HG03025 (cell line): ENCODE measurements around the gene EXOC6.
"Not testable (repeated sequence)": the region's sequence is repeated elsewhere in the genome, so short reads cannot be mapped to it uniquely, and the experiment has no call there.

Experiments
- ATAC-seq: cut with Tn5 transposase; IDR thresholded peaks from one replicate; pipeline ENCODE4 v1.9.1; 2021; ENCODE audit warnings: mild to moderate bottlenecking, moderate library complexity; ENCODE audit not compliant: unreplicated experiment, low FRiP score

Gene EXOC6

DNA sequence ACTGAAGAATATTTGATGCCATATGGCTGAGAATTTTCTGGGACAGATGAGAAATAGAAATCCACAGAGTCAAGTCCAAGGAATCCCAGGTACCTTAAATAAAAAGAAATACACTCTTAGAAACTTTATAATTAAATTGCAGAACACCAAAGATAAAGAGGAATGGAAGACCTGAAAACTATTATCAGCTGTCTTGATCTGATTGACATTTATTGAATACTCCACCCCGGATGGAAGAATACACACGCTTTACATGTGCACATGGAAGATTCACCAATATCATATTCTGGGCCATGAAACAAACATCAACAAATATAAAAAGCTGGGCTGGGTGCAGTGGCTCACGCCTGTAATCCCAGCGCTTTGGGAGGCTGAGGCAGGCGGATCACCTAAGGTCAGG is 81.6 kb downstream of the EXOC6 start:
- no peak for ATAC-seq

DNA sequence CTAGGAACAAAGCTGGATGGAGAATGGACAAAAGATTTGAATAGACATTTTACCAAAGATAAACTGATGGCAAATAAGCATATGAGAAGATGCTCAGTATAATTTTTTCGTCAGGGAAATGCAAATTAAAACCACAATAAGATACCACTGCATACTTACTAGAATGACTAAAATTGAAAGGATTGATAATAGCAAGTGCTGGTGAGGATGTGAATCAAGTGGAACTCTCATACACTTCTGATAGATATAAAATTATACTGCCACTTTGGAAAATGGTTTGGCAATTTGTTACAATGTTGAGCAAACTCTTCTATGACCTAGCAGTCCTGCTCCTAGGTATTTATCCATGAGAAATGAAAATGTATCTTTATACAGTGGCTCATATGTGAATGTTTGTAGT is 83.3 kb downstream of the EXOC6 start:
- no peak for ATAC-seq

DNA sequence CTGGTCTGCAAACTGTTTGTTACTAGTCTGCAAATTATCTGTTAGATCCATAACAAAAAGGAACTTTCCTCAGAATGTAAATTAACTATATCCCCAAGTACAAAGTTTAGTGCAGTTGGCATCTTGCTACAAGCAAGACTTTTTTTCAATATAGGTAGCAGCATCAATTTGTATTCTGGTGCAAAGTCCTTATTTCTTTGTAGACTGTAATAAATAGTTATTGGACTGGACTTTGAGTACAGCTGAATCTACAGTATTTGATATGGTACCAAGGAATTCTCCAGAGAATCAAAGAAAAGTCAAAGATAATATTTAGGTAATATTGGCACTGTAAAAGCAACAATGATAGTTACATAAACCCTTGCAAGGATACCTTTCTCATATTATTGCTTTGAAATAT is 89.6 kb downstream of the EXOC6 start:
- ATAC-seq = no peak

DNA sequence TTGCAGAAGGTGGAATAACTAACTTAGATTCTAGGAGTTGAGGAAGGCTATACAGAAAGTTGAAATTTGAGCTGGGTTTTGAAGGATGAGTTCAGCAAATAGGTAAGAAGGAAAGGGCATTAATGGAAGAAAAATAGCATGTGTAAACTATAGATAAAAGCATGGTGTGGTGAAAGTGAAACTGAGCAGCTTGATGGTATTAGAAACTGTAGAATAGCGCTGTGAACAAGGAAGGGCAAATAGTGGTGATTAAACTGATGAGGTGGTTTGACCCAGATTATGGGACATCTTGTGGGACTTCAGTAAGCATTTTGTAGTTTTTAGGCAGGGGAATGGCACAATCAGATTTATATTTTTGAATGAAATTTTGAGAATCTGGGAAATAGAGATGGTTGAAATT is 90.5 kb downstream of the EXOC6 start:
- ATAC-seq = no peak

DNA sequence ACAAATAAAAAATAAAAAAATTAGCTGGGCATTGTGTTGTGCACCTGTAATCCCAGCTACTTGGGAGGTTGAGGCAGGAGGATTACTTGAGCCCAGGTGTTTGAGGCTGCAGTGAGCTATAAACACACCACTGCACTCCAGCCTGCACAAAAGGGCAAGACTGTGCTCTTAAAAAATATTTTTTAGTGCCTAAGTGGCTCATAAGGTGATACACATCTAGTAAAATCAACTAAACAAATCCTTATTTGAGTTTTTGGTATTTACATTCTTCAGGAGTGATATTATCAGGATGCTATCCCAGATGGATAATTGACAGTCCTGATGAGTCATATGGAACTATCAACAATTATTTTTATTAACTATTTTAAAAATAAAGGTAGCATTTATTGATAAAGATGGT is 93.9 kb downstream of the EXOC6 start:
- no peak for ATAC-seq

DNA sequence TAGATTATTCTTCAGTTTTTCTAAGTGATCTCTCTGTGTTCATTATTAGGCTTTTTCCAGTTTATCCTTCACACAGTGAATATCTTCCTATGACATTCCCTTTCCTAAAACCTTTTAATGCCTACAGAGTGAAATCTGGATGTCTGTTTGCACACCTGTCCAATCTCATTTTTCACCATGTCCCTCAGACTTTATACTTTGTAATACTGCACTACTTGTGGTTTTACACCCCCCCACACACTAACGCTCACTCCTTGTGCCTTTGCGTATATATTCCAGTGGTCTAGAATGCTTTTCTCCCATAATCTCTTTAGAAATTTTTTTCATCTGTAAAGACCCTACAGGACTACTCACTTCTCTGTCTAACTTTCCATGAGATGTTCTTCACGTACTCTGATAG is 98.2 kb downstream of the EXOC6 start:
- no peak for ATAC-seq

DNA sequence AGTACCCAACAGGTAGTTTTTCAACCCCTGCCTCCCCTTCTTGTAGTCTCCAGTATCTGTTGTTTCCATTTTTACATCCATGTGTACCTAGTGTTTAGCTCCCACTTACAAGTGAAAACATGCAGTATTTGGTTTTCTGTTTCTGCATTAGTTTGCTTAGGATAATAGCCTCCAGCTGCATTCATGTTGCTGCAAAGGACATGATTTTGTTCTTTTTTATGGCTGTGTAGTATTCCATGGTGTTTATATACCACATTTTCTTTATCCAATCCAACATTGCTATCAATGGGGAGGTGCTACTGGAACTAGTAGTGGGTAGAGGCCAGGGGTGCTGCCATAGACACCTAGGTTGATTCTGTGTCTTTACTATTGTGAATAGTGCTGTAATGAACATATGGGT is 104.3 kb downstream of the EXOC6 start:
- not testable (repeated sequence) for ATAC-seq

DNA sequence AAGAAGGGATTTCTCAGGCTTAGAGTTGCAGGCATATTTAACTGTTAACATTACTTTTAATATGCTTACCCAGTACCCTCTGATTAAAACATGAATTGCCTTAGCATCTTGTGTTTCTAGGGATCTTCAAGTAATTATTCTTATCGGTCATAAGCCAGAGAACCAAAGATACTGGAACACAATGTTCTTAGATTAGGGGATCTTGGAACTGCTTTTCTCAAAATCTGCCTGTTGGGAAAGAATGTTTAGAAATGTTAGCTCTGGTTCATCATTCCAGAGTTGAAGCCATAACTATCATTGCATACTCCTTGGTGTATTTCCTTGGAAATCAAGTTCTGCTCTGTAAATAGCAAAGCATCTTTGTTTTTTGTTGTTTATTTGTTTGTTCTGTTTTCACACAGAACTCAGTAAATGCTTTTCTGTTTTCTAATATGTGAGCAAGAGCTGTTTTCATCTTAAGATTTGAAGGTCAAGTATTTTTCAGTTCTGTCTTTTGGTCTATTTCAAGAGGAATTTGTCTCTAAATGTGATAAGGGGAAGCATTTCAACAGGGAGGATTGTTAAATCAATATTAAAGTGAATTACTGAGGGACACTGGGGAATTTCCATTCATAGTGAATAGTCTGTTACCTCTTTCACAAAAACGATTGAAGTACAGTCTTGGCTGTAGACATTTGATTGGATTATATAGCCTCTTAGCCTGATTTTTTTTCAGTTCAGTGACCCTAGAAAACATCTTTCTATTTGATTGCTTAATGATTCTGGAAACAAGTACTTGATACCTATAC is 109.1 kb downstream of the EXOC6 start:
- ATAC-seq = no peak

DNA sequence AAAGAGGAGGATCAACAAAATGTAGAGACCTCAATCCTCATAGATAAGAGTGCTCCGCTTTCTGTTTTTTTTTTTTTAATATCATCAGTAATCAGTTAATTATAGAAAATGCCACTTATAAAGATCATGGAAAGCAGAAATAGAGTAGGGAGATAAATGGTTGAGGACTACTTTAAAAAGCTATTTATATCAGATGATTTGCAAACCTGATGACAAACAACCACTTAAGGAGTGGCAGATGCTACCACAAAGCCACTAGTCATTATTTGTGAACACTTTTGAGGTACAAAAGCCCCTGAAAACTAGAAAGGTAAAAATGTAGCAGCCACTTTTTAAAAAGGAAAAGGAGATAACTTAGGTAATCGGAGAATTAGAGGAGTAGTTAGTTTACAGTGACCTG is 113.3 kb downstream of the EXOC6 start:
- no peak for ATAC-seq

DNA sequence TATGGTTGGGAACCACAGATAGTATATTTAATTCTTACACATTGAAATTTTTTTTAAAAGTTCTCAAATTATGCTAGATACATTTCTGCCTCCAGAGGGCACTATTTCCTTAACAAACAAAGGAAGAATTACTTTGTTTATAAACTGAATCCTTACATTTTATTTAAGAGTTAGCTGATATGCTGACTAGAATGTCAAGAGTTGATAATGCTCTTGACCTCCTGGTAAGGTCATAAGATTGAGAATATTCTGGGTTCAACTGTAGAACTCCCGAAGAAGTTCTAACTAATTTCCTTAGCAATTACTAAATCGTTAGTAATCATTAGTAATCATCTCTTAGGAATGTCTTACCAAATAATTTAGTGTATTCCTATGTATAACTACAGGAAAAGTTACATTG is 117.0 kb downstream of the EXOC6 start:
- ATAC-seq = no peak

DNA sequence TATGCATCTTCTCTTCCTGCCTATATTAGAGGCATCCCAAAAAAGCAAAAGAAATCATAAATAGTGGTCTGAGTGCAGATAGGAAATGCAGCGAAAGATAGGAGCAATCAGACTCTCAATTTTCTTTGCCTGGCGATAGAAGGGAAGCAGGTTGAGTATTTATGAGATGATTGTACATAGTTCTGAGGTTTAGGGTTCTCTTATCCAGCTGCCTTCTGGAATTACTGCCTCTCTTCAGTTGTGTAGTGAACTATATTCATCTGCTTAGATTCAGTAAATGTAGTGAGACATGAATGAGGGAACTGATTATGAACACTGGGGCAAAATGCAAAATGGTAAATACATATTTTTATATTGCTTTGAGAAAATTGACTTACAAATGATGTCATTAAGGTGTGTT is 119.3 kb downstream of the EXOC6 start:
- ATAC-seq = no peak

DNA sequence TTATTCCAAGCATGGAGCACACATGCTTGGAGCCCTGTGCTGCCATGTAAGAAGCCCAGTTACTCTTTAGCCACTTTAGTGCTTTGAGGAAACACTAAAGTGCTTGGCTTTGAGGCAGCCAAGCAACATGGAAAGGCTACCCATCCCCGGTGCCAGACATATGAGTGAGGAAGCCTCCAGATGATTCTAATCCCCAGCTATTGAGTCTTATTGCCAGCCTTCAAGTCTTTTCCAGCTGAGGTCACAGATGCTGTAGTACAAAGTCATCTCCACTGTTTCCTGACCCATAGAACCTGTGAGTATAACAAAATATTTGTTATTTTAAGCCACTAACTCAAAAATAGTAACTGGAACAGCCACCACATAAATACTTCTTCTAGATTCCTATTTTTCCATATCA is 120.8 kb downstream of the EXOC6 start:
- ATAC-seq = no peak

DNA sequence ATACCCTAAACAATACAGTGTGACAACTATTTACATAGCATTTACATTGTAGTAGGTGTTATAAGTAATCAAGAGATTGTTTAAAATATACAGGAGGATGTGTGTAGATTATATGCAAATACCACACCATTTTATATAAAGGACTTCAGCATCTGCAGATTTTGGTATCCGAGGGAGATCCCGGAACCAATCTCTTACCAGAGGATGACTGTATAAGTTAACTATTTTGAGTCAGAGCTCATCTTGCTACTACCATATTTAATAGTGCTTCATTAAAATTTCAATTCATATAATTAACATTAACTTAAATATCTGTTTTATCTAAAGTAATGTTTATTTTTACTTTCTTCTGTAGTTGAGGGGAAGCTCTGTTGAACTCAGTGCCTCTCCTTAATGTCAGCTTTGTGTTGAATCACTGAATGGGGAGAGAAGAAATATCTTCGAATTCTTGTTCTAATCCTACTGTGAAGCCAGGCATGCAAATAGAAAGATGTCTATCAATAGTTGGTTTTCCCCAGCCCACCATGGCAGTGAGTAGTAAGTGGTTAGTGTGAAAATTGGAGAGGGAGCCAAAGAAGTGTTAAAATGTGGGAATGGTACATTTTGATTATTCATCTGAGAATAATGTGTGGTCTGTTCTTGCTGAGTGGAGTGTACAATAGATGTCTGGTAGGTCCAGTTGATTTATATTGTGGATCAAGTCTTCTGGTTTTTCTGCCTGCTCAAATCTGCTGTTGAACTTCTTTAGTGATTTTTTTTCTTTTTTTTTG is 122.2 kb downstream of the EXOC6 start:
- ATAC-seq = no peak

DNA sequence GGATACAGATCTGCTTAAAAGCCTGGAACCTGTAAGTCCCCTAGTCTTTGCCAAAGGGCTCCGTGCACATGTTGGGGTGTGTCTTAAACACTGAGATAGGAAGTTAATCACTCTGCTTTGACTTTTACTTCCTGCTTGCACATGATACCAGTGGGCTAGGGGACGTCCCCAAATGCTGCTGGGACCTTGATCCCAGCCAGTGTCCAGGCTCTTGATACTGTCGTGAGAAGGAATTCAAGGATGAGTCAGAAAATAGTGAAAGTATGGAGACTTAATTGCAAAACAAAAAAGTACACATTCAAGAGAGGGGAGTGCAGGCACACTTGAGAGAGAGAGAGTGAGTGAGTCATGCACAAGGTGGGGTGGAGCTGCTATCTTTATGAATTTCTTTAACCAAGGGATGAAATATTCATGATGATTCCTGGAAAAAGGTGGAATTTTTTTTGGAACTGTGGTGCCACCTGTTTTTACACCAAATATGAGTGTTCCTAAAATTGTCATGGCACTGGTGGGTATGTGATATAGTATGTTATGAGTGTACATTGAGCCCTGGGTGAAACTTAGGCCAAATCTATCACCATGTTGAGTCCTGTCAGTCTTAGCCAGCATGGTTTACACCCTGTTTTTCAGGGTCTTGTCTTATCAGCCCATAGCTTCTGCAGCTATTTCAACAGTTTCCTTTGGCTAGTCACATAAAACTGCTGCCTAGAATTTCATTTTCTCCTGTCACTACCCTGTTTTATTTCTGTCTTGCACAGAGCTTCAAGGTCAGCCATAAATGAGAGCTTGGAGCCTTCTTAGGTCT is 123.9 kb downstream of the EXOC6 start:
- ATAC-seq = no peak

DNA sequence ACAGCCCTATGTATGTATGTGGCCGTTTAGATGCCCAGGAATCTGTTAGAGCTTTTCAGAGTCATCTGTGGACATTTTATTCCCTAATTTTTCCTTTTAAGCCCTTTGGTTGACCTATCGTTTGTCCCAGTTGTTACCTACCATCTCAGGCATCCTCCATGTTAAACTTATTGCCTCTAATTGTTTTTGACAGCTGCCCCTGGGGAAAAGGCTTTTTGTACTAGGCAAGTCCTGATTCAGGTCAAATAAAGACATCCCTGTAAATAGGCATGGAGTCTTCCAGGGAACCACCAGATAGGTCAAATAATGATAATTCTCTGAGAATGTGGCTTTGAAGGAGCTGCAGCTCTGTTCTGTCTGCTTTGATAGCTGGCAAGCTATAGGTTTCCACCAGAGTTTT is 124.6 kb downstream of the EXOC6 start:
- no peak for ATAC-seq

DNA sequence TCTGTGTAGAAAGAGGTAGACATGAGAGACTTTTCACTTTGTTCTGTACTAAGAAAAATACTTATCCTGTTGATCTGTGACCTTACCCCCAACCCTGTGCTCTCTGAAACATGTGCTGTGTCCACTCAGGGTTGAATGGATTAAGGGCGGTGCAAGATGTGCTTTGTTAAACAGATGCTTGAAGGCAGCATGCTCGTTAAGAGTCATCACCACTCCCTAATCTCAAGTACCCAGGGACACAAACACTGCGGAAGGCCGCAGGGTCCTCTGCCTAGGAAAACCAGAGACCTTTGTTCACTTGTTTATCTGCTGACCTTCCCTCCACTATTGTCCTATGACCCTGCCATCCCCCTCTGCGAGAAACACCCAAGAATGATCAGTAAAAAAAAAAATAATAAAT is 128.0 kb downstream of the EXOC6 start:
- ATAC-seq = not testable (repeated sequence)

DNA sequence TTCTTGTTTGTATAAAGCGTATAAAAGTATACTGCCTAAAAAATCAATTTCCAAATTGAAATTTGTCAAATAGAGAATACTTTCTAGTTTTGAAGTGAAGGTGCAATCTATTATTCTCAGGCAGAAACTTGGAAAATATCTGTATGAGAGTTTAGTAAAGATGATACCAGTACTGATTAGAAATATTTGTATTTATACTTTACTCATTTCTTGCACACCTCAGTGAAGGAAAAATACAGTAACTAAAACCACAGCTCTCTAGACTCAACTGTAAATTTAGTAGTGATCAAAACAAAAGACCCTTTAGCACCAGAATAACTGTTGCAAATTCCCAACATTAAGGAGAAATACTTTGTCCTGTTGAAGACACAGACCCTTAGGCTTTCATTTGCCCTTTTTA is 140.9 kb downstream of the EXOC6 start:
- ATAC-seq = no peak

DNA sequence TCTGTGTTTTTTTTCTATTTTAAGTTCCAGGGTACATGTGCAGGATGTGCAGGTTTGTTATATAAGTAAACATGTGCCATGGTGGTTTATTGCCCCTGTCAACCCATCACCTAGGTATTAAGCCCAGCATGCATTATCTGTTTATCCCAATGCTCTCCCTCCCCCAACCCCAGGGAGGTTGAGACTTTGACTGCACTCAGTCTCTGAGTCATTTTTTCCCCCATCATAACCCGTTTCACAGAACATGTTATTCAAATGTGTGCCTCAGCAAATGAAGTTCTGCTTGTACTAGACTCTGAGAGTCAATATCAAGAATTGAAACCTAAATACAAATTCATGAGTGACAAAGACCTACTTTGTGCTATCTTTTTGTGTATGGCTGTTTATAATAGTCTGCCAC is 142.3 kb downstream of the EXOC6 start:
- no peak for ATAC-seq

DNA sequence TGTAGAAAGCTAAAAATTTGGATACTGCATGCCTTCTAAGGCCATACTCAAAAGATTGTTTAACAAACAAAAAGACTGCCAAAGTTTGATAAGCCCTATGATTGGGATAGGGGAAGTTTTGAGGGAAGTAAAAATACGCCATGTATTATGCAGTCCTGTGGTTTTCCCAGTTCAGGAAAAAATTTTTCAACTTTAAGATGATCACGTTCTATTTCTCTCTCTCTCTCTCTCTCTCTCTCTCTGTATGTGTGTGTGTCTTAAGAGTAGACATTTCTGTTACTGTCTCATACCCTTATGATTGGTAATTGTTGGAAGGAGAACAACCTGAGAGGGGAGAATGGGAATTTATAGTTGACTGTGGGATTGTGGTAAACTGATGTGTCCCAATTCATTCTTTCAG is 143.2 kb downstream of the EXOC6 start:
- ATAC-seq = no peak

DNA sequence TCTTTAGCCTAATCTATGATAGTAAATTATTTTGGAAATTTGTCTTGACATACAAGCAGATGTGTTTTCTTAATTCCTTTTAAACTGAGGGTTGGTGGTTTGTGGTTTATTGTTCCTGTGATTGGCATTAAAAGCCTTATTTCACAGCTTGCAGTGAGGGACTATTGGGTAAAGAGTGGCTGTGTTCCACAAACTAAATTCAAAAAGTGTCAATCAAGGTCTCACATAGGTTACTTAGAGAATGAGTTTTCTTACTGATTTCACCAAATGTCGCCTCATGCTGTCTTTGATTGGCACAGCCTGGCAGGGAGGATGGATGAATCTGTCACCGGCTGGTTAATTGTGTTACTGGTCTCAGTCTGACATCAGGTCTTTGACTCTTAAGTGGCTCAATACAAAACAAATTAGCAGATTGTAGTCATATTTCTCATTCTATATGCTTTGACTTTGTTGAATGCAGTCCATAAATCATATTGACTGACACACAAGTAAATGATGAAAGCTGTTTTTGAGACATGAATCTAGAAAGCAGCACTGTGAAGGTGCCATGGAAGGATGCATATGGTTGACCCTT is 145.5 kb downstream of the EXOC6 start:
- ATAC-seq = no peak

DNA sequence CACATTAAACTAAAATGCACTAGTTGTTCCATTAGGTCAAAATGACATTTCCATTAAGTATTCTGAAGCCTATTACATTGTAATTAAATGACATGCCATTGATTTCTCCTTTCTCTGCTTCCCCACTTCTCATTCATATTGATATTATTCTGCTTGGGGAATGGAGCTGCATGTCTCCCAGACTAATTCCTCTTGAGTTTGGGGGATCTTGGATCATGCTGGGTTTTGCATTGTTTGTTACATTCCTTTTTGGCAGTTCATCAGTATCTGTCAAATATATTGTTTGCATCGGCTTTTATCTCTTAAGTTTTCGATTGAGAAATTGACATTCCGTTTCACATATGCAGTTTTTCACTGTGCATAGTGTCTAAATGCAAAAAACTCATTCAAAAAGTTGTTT is 147.2 kb downstream of the EXOC6 start:
- ATAC-seq = no peak
